Lung (tissue), 12 donors: ENCODE data around the gene CALHM6. TPM values are rescaled to one million over a fixed set of nuclear protein-coding genes. Genes with fewer than 3 reads are reported as not detected.

Source experiments
- ATAC-seq: fragments of 200-7000 bp; cut with Tn5 transposase; one replicate; pipeline ENCODE4 v1.9.1; 2020; ENCODE audit warnings: moderate number of reproducible peaks; ENCODE audit not compliant: insufficient read depth, low FRiP score
- DNase-seq, 3 donors: peaks; one replicate each; pipeline ENCODE4 v3.0.0-alpha.2; 2013 to 2017
- H3K27ac ChIP-seq, 2 donors: one replicate each; pipeline ENCODE4 v1.5.1; 2013; ENCODE audit warnings: mild to moderate bottlenecking in 2 of 2, moderate library complexity in 2 of 2, control low read depth in 1 of 2, inconsistent platforms in 1 of 2, low read depth in 1 of 2, low read length in 1 of 2
- H3K27me3 ChIP-seq, 3 donors: one replicate each; pipeline ENCODE4 v1.5.1; 2013; ENCODE audit warnings: low read length in 2 of 3; ENCODE audit not compliant: control insufficient read depth in 3 of 3, insufficient read depth in 3 of 3
- H3K36me3 ChIP-seq, 4 donors: one replicate each; pipeline ENCODE4 v1.5.1; 2013; ENCODE audit warnings: low read length in 4 of 4, mild to moderate bottlenecking in 1 of 4, moderate library complexity in 1 of 4; ENCODE audit not compliant: control insufficient read depth in 4 of 4, insufficient read depth in 4 of 4
- H3K4me1 ChIP-seq, 5 donors: one replicate each; pipeline ENCODE4 v1.5.1; 2013; ENCODE audit warnings: low read length in 5 of 5, mild to moderate bottlenecking in 2 of 5, moderate library complexity in 1 of 5; ENCODE audit not compliant: control insufficient read depth in 5 of 5, insufficient read depth in 5 of 5
- H3K4me3 ChIP-seq: one replicate; pipeline ENCODE4 v1.5.1; 2013; ENCODE audit warnings: mild to moderate bottlenecking, control low read depth, moderate library complexity
- H3K9ac ChIP-seq, 2 donors: one replicate each; pipeline ENCODE4 v1.5.1; 2013; ENCODE audit warnings: low read length in 2 of 2, control low read depth in 1 of 2; ENCODE audit not compliant: insufficient read depth in 1 of 2
- H3K9me3 ChIP-seq, 4 donors: one replicate each; pipeline ENCODE4 v1.5.1; 2013; ENCODE audit warnings: low read length in 3 of 4, mild to moderate bottlenecking in 1 of 4, moderate library complexity in 1 of 4; ENCODE audit not compliant: control insufficient read depth in 4 of 4, insufficient read depth in 3 of 4
- CTCF ChIP-seq: IDR thresholded peaks from 2 replicates; pipeline ENCODE4 v1.5.1; 2012; ENCODE audit warnings: mild to moderate bottlenecking; ENCODE audit errors: control extremely low read depth, extremely low read depth
- WGBS, 2 donors: extraction: QIAGEN DNeasy Blood & Tissue Kit; methylation state at CpG; one replicate each; pipeline ENCODE4 v1.1.7; 2013; 5-methylcytosine and 5-hydroxymethylcytosine counted together
- polyA plus RNA-seq, 2 donors: library from polyadenylated mRNA; stranded (reverse); fragments of 200-250 nt; gene quantifications; one replicate each; pipeline ENCODE4 v1.2.1, GENCODE V29; 2013
- total RNA-seq, 2 donors: library from RNA; depleted of rRNA in 1 of 2; stranded (reverse); fragments of >200 nt in 1 of 2; gene quantifications; one replicate each; pipeline ENCODE4 v1.2.1, GENCODE V29; 2014 to 2021
- donor health status: control.
- donor health status: control.
- donor health status: Bipolar disorder and iron deficiency.
- donor health status: healthy.
- donor health status: DM: yes; HTN: yes; CAD: no.

CALHM6 gene
- total and polyA plus RNA-seq, 4 donors = 2.1 to 20.8 (median 7.6) TPM

GRCh38 chr6:116512111-116512559 is 51.0 kb downstream of the CALHM6 start:
- H3K27ac ChIP-seq = peak overlapping the region; percentile 92 to 94
- TF ChIP-seq CTCF = no peak
- DNase-seq (peak in 2 of 3 donors; percentile 64 to 75), ATAC-seq (no peak)
- WGBS, 2 donors = 44 to 68% methylated on average over 4 of the region's 4 CpGs
- peaks cover 0 to 7% (median 6%) of the 10 kb centered on the region in 4 donors for H3K36me3 ChIP-seq
- H3K27me3 ChIP-seq = no peaks in the 10 kb centered on the region
- peaks cover 0 to 29% (median 0%) of the 10 kb centered on the region in 5 donors for H3K4me1 ChIP-seq
- peak overlapping the region; percentile 32 for H3K4me3 ChIP-seq
- H3K9ac ChIP-seq = peak overlapping the region in 1 of 2 donors; percentile 97
- no peaks in the 10 kb centered on the region for H3K9me3 ChIP-seq

DNA sequence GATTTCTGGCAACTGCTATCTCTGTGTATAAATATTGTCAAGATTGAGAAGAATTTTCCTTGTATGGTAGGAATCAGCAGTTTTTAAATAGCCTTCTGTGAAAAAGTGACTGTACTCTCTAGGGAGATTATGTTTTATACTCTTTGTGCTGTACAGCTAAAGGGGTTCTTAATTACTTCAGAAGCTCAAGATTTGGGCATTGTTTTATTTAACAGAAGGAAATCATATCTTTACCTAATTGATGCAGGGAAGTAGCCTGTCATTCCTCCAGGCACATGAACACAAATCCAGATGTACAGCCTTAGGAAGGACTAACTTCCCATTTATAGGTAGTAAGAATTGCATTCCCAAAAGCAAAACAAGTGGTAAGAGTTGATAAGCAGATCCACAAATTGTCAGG is 51.6 kb downstream of the CALHM6 start:
- no peak for TF ChIP-seq CTCF
- peak overlapping the region in 1 of 2 donors; percentile 97 for H3K9ac ChIP-seq

More for the DNA sequence above, 51.6 kb downstream of the CALHM6 start:
- Histone ChIP-seq H3K27ac (no peak overlapping the region), H3K4me3 (no peak overlapping the region), H3K4me1 (peaks cover 0 to 29% (median 0%) of the 10 kb centered on the region in 5 donors), H3K27me3 (no peaks in the 10 kb centered on the region), H3K36me3 (peaks cover 0 to 7% (median 6%) of the 10 kb centered on the region in 4 donors), H3K9me3 (no peaks in the 10 kb centered on the region)
- peak in 1 of 3 donors; percentile 60 for DNase-seq
- ATAC-seq = no peak

Other genes with a start within 250 kb of the CALHM6 start
- gene TSPYL4, start 207.3 kb upstream of the CALHM6 start, total RNA-seq = 10 to 100 TPM; 14.8 to 30.0 TPM
- 1 to 10 TPM; 7.3 to 8.9 TPM for gene TSPYL4, start 207.3 kb upstream of the CALHM6 start, polyA plus RNA-seq
- 10 to 100 TPM; 67.8 to 68.8 TPM for gene TSPYL1, start 181.4 kb upstream of the CALHM6 start, total RNA-seq
- gene TSPYL1, start 181.4 kb upstream of the CALHM6 start, polyA plus RNA-seq = 10 to 100 TPM; 16.3 to 25.1 TPM
- 10 to 100 TPM; 44.5 to 46.9 TPM for gene DSE, start 90.4 kb upstream of the CALHM6 start, total RNA-seq
- gene DSE, start 90.4 kb upstream of the CALHM6 start, polyA plus RNA-seq = 10 to 100 TPM in 1 of 2 donors, 1 to 10 TPM in 1; 5.4 to 40.3 TPM
- gene CALHM5, start 50.3 kb downstream of the CALHM6 start, total RNA-seq = 1 to 10 TPM; 1.3 to 3.0 TPM
- gene CALHM5, start 50.3 kb downstream of the CALHM6 start, polyA plus RNA-seq = under 1 TPM; 0.41 to 0.69 TPM
- under 1 TPM; 0.25 to 0.28 TPM for gene TRAPPC3L, start 84.3 kb downstream of the CALHM6 start, total RNA-seq
- under 1 TPM in 1 of 2 donors, not detected in 1; 0.07 TPM for gene TRAPPC3L, start 84.3 kb downstream of the CALHM6 start, polyA plus RNA-seq
- not detected for gene CALHM4, start 92.4 kb downstream of the CALHM6 start, total RNA-seq
- gene CALHM4, start 92.4 kb downstream of the CALHM6 start, polyA plus RNA-seq = not detected
- gene RWDD1, start 110.1 kb downstream of the CALHM6 start, total RNA-seq = 10 to 100 TPM; 27.2 to 28.6 TPM
- 10 to 100 TPM; 28.6 to 66.9 TPM for gene RWDD1, start 110.1 kb downstream of the CALHM6 start, polyA plus RNA-seq
- gene RSPH4A, start 155.1 kb downstream of the CALHM6 start, total RNA-seq = 10 to 100 TPM; 20.6 to 46.1 TPM
- 1 to 10 TPM; 5.4 to 9.0 TPM for gene RSPH4A, start 155.1 kb downstream of the CALHM6 start, polyA plus RNA-seq
- 10 to 100 TPM in 1 of 2 donors, 1 to 10 TPM in 1; 8.3 to 23.5 TPM for gene ZUP1, start 207.4 kb downstream of the CALHM6 start, total RNA-seq
- 10 to 100 TPM in 1 of 2 donors, 1 to 10 TPM in 1; 6.4 to 17.0 TPM for gene ZUP1, start 207.4 kb downstream of the CALHM6 start, polyA plus RNA-seq
- gene KPNA5, start 219.8 kb downstream of the CALHM6 start, total RNA-seq = 10 to 100 TPM; 11.2 to 34.3 TPM
- gene KPNA5, start 219.8 kb downstream of the CALHM6 start, polyA plus RNA-seq = 1 to 10 TPM; 2.2 to 3.4 TPM